ENCODE measurements around the gene GSTT2B.
"Not testable (repeated sequence)": the region's sequence is repeated elsewhere in the genome, so short reads cannot be mapped to it uniquely, and the experiment has no call there.

Gene GSTT2B

DNA sequence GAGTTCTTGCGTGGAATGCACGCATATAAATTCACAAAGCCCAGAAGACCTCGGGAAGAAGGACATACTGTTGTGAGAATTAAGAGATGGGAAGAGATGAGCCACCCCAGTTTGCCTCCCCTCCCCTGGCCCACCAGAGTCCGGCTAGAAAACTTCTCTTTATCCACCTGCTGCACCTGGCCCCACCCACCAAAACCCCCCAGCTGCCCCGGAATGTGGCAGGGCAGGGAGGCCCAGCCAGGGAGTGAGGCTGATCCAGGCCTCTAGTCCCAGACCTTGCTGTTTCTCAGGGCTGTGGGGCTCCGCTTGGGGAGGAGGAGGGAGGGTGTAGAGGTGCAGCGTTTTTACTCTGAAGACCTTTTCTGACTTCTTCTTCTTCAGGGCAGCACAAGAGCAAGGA lies 19.6 kb upstream of the GSTT2B start:
- not testable (repeated sequence) for ATAC-seq

DNA sequence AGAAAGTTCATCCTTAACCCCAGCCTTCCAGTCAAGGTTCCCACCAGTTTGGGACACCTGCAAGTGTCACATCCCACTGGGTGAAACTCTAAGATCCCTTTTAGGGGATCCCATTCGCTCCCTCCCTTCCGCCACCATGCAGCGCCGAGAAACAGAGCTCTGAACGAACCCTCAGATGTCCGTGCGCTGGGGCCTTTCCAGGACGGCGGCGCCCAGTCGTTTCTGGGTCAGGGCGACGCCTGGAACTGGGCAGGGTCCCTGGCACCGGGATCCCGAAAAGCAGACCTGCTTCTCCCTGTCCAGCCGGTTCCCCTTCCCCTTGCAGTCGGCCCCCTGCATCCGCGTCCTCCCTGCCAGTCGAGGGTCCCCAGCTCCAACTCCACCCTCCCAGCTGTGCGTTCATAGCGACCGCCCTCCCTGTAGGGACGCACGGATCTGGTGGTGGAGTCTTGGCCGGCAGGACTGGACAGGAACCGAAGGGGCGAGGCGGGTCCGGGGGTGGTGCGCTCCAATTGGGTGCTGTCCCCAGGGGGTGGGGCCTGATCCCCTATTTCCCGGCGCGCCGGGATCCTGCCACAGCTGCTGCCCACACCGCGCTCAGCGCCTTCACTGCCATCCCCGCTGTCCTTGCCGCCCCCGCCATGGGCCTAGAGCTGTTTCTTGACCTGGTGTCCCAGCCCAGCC lies 18.7 kb upstream of the GSTT2B start, which contains the start of gene GSTT2:
GSTT2 (plus strand) TSS at position 578 of the 684 bp plus-strand sequence.
- not testable (repeated sequence) for ATAC-seq

DNA sequence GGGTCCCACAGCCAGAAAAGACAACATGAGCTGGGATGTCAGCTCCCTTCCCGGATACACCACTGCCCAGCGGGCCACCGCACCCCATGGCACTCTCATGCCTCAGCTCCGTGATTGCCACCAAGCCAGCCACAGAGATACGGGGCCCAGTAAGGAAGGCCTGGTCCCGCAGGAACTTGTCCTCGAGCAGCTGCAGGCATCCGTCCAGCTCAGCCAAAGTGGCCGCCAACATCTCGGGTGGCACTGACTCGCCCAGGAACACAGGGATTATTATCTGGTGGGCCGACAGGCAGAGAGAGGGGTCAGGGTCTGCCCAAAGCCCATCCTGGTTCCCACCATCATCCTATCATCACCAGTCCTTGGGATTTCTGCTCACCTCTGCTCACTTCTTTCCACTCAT lies 16.3 kb upstream of the GSTT2B start:
- not testable (repeated sequence) for ATAC-seq

DNA sequence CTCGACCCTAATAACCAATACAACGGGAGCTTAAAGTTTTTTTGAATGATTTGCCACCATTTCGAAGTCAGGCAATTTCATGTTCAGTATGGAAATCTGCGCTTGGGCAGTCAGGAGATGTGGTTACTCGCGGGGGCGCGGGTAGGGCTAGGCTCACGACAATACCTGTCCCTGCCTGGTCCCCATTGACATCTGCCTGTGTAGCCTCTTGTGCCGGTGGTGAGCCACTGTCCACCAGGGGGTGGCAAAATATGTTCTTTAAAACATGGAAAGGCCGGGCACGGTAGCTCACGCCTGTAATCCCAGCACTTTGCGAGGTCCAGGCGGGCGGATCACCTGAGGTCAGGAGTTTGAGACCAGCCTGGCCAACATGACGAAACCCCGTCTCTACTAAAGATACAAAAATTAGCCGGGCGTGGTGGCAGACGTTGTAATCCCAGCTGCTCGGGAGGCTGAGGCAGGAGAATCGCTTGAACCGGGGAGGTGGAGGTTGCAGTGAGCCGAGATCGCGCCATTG lies 13.9 kb upstream of the GSTT2B start:
- ATAC-seq: peak; percentile 14 to 22

DNA sequence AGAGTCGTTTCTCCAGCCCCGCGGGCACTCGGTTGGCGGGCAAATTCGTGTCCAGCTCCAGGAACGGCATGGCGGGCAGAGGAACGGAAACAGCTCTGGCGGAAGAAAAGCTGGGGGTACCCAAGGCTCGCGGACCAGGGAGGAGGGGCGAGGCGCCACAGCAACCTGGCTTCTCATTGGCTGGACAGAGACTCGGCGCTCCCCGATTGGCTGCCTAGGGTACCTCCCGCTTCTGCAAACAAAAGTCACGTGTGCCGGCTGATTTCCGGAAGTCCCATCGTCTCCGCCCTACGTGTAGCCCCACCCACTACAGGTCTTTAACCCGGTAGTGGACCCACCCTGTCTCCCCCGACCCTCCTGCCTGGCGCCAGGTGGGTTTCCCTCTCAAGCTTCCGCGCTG lies 13.3 kb upstream of the GSTT2B start, which contains the start of gene DDT:
DDT (minus strand) TSS at position 97 of the 400 bp plus-strand sequence; CDS start at position 70, 27 bp downstream.
- peak; percentile 98 for ATAC-seq

DNA sequence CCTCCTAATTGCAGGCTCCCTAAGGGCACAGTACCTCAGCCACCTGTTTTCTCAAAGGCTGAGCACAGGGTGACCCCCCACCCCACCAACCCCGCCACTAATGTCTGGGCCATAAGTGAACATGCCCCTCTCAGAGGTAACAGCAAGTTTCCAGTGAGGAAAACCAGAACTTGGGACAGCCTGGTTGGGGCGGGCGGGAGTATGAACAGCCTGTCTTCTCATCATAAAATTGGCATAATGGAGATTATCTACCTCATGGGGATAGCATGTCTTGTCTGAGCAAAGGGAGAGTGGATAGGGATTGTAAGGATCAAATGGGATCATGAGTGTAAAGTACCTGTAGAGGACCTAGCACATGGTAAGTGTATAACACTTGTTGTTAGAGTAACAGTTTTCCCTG lies 10.9 kb upstream of the GSTT2B start:
- ATAC-seq: not testable (repeated sequence)

DNA sequence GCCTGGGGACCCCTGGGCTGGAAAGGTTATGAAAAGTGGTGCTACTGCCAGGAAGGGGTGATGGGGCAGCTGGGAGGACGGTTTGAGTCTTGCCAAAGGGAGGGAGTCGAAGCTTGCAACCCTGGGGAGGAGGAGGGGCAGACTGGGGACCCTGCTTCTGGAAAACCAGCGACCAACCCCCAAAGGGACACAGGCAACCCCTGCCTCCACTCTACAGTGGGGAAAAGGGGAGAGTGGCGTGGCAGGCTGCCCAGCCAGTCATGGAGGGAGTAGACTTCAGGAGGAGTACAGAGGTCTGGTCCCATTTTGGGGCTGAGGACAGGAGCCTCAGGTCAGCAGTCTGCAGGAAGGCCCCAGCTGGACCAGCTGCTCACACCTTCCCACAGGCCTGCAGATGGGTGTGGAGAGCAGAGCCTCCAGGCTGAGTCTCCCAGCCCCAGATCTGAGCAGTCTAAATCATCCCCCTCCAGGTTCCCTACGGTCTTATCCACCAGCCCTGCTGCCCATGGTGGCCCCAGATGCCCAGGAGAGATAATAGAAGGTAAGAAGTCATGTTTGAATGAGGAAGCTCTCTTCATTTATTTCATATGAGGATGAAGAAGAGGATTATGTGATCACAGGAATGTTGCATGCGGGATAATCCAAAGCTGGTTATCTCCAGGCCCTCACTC lies 10.0 kb upstream of the GSTT2B start:
- ATAC-seq: no peak

DNA sequence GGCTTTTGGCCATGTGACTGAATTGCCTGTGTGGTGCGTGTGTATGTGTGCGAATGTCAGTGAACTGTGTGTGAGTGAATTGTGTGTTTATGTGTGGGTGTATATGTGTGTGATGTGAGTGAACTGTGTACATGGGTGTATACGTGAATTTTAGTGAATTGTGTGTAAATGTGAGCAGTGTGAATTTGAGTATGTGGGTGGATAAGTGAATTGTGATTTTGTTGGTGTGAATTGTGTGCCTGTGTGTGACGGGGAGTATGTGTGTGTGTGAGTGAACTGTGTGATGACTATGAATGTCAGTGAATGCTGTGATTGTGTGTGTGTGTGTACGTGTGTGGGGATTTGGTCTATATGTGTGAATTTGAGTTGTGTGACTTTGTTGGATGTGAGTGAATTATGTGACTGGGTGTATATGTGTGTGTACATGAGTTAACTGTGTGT lies 9.2 kb upstream of the GSTT2B start:
- ATAC-seq: no peak

DNA sequence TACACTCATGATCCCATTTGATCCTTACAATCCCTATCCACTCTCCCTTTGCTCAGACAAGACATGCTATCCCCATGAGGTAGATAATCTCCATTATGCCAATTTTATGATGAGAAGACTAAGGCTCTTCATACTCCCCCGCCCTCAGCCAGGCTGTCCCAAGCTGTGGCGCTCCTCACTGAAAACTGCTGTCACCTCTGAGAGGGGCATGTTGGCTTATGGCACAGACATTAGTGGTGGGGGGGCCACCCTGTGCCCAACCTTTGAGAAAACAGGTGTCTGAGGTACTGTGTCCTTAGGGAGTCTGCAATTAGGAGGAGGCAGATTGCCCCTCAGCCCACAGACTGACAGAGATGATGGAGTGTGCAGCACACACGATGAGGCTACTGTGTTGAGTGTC lies 8.1 kb upstream of the GSTT2B start:
- no peak for ATAC-seq

DNA sequence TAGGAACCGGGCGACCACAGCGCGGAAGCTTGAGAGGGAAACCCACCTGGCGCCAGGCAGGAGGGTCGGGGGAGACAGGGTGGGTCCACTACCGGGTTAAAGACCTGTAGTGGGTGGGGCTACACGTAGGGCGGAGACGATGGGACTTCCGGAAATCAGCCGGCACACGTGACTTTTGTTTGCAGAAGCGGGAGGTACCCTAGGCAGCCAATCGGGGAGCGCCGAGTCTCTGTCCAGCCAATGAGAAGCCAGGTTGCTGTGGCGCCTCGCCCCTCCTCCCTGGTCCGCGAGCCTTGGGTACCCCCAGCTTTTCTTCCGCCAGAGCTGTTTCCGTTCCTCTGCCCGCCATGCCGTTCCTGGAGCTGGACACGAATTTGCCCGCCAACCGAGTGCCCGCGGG lies 5.6 kb upstream of the GSTT2B start, which contains the start of gene DDTL:
DDTL (plus strand) TSS at position 321 of the 400 bp plus-strand sequence; CDS start at position 348, 27 bp downstream.
- peak; percentile 98 to 99 for ATAC-seq

DNA sequence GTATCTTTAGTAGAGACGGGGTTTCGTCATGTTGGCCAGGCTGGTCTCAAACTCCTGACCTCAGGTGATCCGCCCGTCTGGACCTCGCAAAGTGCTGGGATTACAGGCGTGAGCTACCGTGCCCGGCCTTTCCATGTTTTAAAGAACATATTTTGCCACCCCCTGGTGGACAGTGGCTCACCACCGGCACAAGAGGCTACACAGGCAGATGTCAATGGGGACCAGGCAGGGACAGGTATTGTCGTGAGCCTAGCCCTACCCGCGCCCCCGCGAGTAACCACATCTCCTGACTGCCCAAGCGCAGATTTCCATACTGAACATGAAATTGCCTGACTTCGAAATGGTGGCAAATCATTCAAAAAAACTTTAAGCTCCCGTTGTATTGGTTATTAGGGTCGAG lies 5.1 kb upstream of the GSTT2B start:
- ATAC-seq: peak; percentile 11 to 12

DNA sequence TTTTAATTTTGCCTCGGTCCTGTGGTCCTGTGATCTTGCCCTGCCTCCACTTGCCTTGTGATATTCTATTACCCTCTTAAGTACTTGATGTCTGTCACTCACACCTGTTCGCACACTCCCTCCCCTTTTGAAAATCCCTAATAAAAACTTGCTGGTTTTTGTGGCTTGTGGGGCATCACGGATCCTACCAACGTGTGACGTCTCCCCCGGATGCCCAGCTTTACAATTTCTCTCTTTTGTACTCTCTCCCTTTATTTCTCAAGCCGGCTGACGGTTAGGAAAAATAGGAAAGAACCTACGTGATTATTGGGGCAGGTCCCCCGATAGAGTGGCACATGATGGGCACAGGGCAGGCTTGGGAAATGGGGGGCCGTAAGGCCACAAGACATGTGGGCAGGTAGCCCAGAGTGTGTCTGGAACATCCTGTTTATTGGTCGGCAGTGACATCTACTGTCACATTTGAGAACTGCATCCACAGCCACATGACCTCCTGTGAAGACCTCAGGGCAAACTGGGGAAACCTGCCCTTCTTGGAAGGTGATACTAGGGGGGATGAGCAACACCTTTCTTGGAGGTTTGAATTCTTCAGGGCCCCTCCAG lies 4.6 kb downstream of the GSTT2B start:
- peak; percentile 86 to 94 for ATAC-seq

DNA sequence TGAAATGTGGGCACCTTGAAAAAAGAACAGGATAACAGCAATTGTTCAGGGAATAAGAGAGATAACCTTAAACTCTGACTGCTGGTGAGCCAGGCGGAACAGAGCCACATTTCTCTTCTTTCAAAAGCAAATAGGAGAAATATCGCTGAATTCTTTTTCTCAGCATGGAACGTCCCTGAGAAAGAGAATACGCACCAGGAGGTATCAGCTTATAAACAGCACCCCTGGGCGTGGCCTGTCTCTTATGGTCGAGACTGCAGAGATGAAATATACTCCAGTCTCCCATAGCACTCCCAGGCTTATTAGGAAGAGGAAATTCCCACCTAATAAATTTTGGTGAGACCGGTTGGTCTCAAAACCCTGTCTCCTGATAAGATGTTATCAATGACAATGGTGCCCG lies 5.1 kb downstream of the GSTT2B start:
- ATAC-seq: not testable (repeated sequence)

DNA sequence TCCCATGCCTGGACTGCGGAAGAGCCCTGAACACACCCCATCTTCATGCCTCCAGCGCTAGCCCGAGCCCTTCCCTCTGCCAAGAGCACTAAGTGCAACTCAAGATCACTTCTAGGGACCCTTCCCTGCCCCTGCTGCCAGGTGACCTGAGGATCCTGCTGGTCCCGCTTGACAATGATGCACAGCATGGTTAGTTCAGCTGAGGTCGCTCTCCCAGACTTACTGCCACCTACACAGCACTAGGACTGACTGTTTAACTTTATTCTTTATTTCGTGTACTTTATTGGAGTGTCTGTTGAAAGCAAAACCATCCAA lies 6.0 kb downstream of the GSTT2B start:
- ATAC-seq: not testable (repeated sequence)

DNA sequence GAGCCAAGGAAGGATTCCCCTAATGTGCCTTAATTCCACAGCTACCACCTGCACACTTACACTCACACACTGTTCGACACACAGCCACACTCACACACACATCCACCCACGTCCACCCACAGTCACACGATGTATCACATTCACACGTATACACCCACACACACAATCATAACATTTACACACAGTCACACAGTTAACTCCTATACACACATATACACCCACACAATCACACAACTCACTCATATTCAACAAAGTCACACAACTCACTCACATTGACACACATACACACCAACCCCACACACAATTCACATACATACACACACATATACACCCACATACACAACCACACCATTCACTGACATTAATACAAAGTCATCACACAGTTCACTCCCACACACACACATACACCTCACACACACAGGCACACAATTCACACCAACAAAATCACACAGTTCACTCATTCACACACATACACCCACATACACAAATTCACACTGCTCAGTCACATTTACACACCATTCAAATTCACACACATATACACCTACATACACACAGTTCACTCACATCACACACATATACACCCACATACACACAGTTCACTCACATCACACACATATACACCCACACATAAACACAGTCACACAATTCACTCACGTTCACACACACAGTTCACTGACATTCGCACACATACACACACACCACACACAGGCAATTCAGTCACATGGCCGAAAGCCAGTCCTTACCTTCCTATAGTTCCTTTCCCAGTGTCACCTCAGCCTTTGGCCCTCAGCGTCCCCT lies 6.6 kb downstream of the GSTT2B start:
- ATAC-seq: not testable (repeated sequence)

DNA sequence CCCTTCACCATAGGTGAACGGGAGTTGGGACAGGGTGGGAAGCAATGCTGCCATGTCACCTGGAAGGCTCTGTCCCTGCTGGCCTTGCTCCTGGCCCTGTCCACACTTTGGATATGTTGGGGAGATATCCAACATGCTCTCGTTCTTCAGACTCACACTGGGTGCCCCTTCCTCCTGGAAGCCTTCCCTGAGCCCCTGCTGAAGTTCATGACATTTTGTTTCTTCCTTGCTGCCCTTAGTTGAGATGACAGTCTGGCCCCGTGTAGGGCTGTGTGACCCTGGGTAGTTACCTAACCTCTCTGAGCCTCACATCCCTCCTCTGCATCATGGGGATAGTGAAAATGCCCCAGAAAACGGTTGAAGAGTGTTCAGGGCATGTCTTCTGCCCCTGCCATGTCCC lies 7.5 kb downstream of the GSTT2B start:
- ATAC-seq: not testable (repeated sequence)

DNA sequence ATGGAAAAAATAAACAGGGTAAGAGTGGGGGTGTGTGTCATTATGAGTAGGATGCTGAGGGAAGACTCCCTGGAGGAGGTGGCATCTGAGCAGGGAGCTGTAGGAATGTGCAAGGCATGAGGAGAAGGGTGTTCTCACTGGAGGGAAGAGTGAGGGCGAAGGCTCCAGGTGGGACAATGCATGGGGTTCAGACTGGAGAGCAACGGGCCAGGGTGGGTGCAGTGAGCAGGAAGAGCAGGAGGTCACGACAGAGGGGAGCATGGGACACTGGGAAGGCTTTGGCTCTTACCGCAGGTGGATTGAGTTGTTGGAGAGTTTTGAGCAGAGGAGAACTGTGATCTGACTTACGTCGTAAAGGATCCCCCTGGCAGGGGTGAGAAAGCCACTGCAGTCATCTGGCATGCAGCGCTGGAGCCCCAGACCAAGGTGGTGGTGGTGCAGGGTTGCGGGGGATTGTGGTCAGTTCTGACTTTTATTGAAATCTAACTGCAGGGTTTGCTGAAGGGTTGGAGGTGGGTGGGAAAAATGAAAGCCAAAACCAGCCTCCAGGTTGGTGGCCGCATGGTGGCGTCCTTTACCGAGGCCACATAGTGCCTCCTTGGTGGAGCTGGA lies 8.1 kb downstream of the GSTT2B start:
- ATAC-seq: not testable (repeated sequence)

DNA sequence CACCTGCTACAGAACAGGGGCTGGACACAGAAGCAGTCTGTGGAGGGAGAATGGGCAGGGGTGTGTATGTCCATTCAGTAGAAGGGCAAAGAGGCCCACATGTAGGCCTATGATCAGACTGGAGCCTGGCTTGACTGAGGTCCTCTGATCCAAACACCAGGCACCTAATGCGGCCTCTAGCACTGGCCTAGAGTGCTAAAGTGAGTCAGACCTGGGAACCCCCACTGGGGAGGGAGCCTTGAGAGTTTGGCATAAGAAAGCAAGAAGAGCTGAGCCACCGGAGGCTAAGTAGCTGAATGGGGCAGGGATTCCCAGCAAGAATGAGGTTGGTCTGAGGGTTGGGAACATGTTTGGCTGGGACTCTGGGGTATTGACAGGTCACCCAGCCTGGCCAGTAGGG lies 9.6 kb downstream of the GSTT2B start:
- peak in 1 of 2 donors; percentile 25 for ATAC-seq

DNA sequence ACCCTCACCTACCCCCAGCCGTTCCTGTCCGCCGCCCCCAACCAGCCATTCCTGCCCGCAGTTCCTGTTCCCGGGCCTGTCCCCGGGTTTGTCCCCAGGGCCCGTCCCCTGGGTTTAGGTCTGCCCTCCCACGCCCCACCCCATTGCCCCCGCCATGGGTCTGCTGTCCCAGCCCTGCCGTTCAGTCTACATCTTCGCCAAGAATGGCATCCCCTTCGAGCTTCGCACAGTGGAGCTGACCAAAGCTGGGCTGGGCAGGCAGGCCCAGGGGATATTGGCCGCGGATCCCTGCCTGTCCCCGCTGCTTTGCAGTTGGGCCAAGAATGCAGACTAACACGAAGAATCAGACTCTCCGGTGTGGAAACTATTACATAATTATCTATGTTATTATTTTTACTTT lies 11.2 kb downstream of the GSTT2B start:
- not testable (repeated sequence) for ATAC-seq

DNA sequence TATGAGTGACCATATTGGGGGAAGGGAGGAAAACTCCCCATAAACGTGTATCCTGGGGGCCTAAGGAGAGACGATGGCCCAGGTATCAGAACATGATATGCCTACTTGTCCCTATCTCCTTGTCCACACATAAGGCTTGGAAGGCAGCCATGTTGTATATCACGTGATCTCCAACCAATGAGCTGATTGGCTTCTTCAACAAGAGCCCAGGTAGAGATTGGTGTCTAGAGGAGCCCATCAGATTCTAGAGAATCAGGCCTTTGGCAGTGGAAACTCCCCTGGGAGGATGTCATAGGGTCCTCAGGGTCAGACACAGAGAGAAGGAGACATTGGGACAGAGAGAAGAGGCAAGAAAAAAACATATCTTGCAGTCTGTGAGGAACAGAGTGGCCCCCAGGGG lies 13.6 kb downstream of the GSTT2B start:
- ATAC-seq: not testable (repeated sequence)

DNA sequence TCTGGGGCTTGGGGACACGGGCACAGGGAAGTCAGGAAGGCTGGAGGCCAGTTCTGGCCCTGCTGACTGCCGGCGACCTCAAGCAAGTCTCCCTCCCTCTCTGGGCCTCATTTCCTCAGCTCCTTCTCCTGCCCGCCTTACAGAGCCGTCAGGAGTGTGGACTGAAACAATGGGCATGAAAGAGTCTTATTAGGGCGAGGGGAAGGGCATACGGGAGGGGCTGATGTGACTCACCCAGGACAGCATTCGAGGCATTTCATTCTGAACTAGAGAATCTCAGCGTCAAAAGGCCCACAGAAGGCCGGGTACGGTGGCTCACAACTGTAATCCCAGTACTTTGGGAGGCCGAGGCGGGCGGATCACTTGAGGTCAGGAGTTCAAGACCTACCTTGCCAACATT lies 20.8 kb downstream of the GSTT2B start:
- not testable (repeated sequence) for ATAC-seq

DNA sequence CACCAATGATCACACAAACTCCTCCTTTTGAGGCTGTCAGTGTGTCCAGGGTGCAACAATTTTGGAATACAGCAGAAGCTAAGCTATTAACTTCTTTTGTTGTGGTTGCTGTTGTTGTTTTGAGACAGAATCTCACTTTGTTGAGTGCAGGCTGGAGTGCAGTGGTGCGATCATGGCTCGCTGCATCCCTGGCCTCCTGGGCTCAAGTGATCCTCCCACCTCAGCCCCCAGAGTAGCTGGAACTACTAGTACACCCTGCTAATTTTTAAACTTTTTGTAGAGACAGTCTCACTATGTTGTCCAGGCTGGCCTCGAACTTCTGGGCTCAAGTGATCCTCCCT lies 22.0 kb downstream of the GSTT2B start:
- ATAC-seq: no peak

Data from activated CD4-positive, CD25-positive, alpha-beta regulatory T cell treated with anti-CD3 and anti-CD28 coated beads, Interleukin-2, amount 50 U/mL, for 24 hours (primary cell).